HepG2 (cell line): ENCODE results near the gene ATP8A1. TPM values are rescaled to one million over a fixed set of nuclear protein-coding genes. Genes with fewer than 3 reads are reported as not detected.

Experiments used
- ATAC-seq: fragments of 200-7000 bp; cut with Tn5 transposase; 3 replicates; pipeline ENCODE4 v1.9.1; 2020; ENCODE audit warnings: mild to moderate bottlenecking, moderate library complexity
- BruUV-seq: library from RNA; stranded (reverse); fragments of 400-500 nt; replicated peaks from 2 replicates; lab custom pipeline; 2021; lab: Mats Ljungman, UMichigan
- CTCF ChIA-PET: fragments of 300-600 bp; formaldehyde crosslinking; extraction: SDS; loops from one replicate; lab custom pipeline; 2021; ENCODE audit warnings: low total read pairs, inconsistent platforms, low intra/inter-chr PET ratio; lab: Yijun Ruan, JAX
- POLR2A ChIA-PET: fragments of 350-600 bp; sonication (Branson Sonifier 250); formaldehyde crosslinking; loops from one replicate; lab custom pipeline; 2020; ENCODE audit warnings: antibody characterized with exemption, inconsistent platforms; lab: Yijun Ruan, JAX
- DNase-seq: peaks from one replicate; pipeline ENCODE4 v3.0.0-alpha.2; 2015; ENCODE audit warnings: low spot score
- FAIRE-seq: peaks from 3 replicates; lab custom pipeline; 2011; peaks lifted over from hg19 to GRCh38; lab: Jason Lieb, UNC
- H2AFZ ChIP-seq: one replicate; pipeline ENCODE4 v1.6.1; 2011; ENCODE audit warnings: low read length, inconsistent platforms
- H3K27ac ChIP-seq: fragments of 300-600 bp; 3 replicates; pipeline ENCODE4 v1.8.0; 2011; ENCODE audit warnings: mixed run types, mild to moderate bottlenecking, mixed read lengths, low read length, inconsistent platforms; ENCODE audit not compliant: insufficient read depth; ENCODE audit errors: extremely low read length
- H3K27me3 ChIP-seq, 2 experiments: fragments of 200-600 bp in 1 of 2; 2 replicates in 1 of 2; 3 replicates in 1 of 2; pipeline versions ENCODE4 v1.6.0 to v1.8.0; 2011; ENCODE audit warnings: low read length in 2 of 2, mild to moderate bottlenecking in 2 of 2, moderate library complexity in 2 of 2, inconsistent platforms in 1 of 2; ENCODE audit not compliant: insufficient read depth in 2 of 2, control insufficient read depth in 1 of 2
- H3K36me3 ChIP-seq, 2 experiments: fragments of 200-600 bp in 1 of 2; replicated peaks in 1 of 2; 2 replicates in 1 of 2; 3 replicates in 1 of 2; pipeline versions ENCODE4 v1.5.1 to v1.8.0; 2011; ENCODE audit warnings: low read length in 2 of 2, inconsistent platforms in 1 of 2; ENCODE audit not compliant: insufficient read depth in 2 of 2, control insufficient read depth in 1 of 2
- H3K4me1 ChIP-seq: 2 replicates; pipeline ENCODE4 v1.5.1; 2012; ENCODE audit warnings: low read length, inconsistent platforms; ENCODE audit not compliant: insufficient read depth
- H3K4me2 ChIP-seq: 2 replicates; pipeline ENCODE4 v1.6.0; 2011; ENCODE audit warnings: low read depth, low read length, inconsistent platforms
- H3K4me3 ChIP-seq, 3 experiments: fragments of 200-600 bp in 1 of 3; sonication (generic), shearing (Covaris generic) in 1 of 3; replicated peaks in 1 of 3; 2 replicates each; pipeline ENCODE4 v1.5.1; 2011 to 2016; ENCODE audit warnings: low read length in 3 of 3, inconsistent platforms in 2 of 3, low read depth in 2 of 3, mild to moderate bottlenecking in 2 of 3, control low read depth in 1 of 3, mixed read lengths in 1 of 3; ENCODE audit not compliant: insufficient read depth in 1 of 3
- H3K79me2 ChIP-seq: one replicate; pipeline ENCODE4 v1.6.1; 2011; ENCODE audit warnings: low read length, inconsistent platforms; ENCODE audit not compliant: insufficient read depth
- H3K9ac ChIP-seq: 2 replicates; pipeline ENCODE4 v1.6.0; 2011; ENCODE audit warnings: mild to moderate bottlenecking, low read depth, low read length, inconsistent platforms; ENCODE audit not compliant: insufficient read depth
- H3K9me3 ChIP-seq: 2 replicates; pipeline ENCODE4 v1.5.1; 2012; ENCODE audit warnings: mild to moderate bottlenecking, low read length
- H4K20me1 ChIP-seq: 2 replicates; pipeline ENCODE4 v1.6.0; 2011; ENCODE audit warnings: inconsistent platforms, mild to moderate bottlenecking, low read length, moderate library complexity; ENCODE audit not compliant: insufficient read depth
- HNRNPL ChIP-seq: fragments of 200-400 bp; formaldehyde crosslinking; IDR thresholded peaks from 2 replicates; pipeline ENCODE4 v1.6.1; 2017; ENCODE audit warnings: mild to moderate bottlenecking, low read depth, low read length
- KAT2B ChIP-seq: fragments of 150-350 bp; IDR thresholded peaks from 2 replicates; pipeline ENCODE4 v1.6.1; 2014; ENCODE audit warnings: low read depth, low read length, borderline replicate concordance
- KAT8 ChIP-seq: IDR thresholded peaks from 2 replicates; pipeline ENCODE4 v1.6.1; 2016; ENCODE audit warnings: missing genetic modification reagents, missing compliant biosample characterization
- MBD4 ChIP-seq: IDR thresholded peaks from 2 replicates; pipeline ENCODE4 v1.6.1; 2012; ENCODE audit warnings: low read length, inconsistent platforms, borderline replicate concordance
- MED1 ChIP-seq: sonication (generic); formaldehyde crosslinking; IDR thresholded peaks from 2 replicates; pipeline ENCODE4 v1.4.0; 2020; ENCODE audit warnings: missing genetic modification reagents
- MTF1 ChIP-seq: sonication (generic); formaldehyde crosslinking; IDR thresholded peaks from 2 replicates; pipeline ENCODE4 v1.5.0; 2020; ENCODE audit warnings: missing genetic modification reagents
- PLRG1 ChIP-seq: fragments of 450-650 bp; conservative IDR thresholded peaks from 2 replicates; pipeline ENCODE4 v1.6.1; 2016
- PTBP1 ChIP-seq: fragments of 200-400 bp; formaldehyde crosslinking; IDR thresholded peaks from 2 replicates; pipeline ENCODE4 v1.6.1; 2018; ENCODE audit warnings: low read length, low read depth; ENCODE audit not compliant: poor library complexity, severe bottlenecking
- TAF1 ChIP-seq: sonication (generic); formaldehyde crosslinking; IDR thresholded peaks from 2 replicates; pipeline ENCODE4 v1.4.0; 2020; ENCODE audit warnings: missing genetic modification reagents
- TCF7 ChIP-seq: sonication (generic); IDR thresholded peaks from 2 replicates; pipeline ENCODE4 v1.6.1; 2016; ENCODE audit warnings: antibody characterized with exemption, low read depth
- TRIM22 ChIP-seq: fragments of 450-650 bp; IDR thresholded peaks from 2 replicates; pipeline ENCODE4 v1.6.1; 2017
- ZFP36 ChIP-seq: fragments of 150-350 bp; IDR thresholded peaks from 2 replicates; pipeline ENCODE4 v1.6.1; 2018; ENCODE audit warnings: borderline replicate concordance, low read length, low read depth; ENCODE audit not compliant: partially characterized antibody
- ZNF343 ChIP-seq: sonication (generic); formaldehyde crosslinking; IDR thresholded peaks from 2 replicates; pipeline ENCODE4 v1.4.0; 2020; ENCODE audit warnings: mild to moderate bottlenecking, missing genetic modification reagents
- ZNF510 ChIP-seq: sonication (generic); formaldehyde crosslinking; IDR thresholded peaks from 2 replicates; pipeline ENCODE4 v1.4.0; 2020; ENCODE audit warnings: low read depth, mild to moderate bottlenecking, missing genetic modification reagents
- ZNF709 ChIP-seq: sonication (generic); formaldehyde crosslinking; IDR thresholded peaks from 2 replicates; pipeline ENCODE4 v1.5.0; 2020; ENCODE audit warnings: mild to moderate bottlenecking, missing genetic modification reagents
- ZNF724P ChIP-seq: sonication (generic); formaldehyde crosslinking; IDR thresholded peaks from 2 replicates; pipeline ENCODE4 v1.8.0; 2022; ENCODE audit warnings: missing genetic modification reagents, borderline replicate concordance
- WGBS: methylation state at CpG from one replicate; pipeline ENCODE4 v1.1.6; 2017; ENCODE audit warnings: low lambda C conversion rate; 5-methylcytosine and 5-hydroxymethylcytosine counted together
- in situ Hi-C: cut with HindIII; loops from 2 replicates; pipeline ENCODE4 v1.10.0; 2017; ENCODE audit warnings: low pct_unique_long_range_greater_than_20kb; ENCODE audit not compliant: extremely low pct_ligation_motif_present
- intact Hi-C: fragments of 100-400 bp; cut with micrococcal nuclease; formaldehyde crosslinking; loops from one replicate; pipeline ENCODE4 v1.10.0; 2022; ENCODE audit not compliant: unreplicated experiment
- polyA plus RNA-seq, 8 experiments: library from polyadenylated mRNA; depleted of rRNA in 3 of 8; stranded (reverse) in 7 of 8; unstranded in 1 of 8; fragments of >200 nt; fragmentation: Illumina TruSeq in 4 of 8; extraction: Trizol in 4 of 8; gene quantifications; 2 replicates each; pipeline versions ENCODE4 v1.2.1 to v1.2.3, GENCODE V29; 2011 to 2016; ENCODE audit warnings: low read depth in 4 of 8, missing spikeins in 1 of 8, mixed read lengths in 1 of 8; ENCODE audit not compliant: insufficient read depth in 1 of 8
- total RNA-seq, 5 experiments: library from RNA; depleted of rRNA; stranded (reverse); fragments of >200 nt; fragmentation: Illumina TruSeq; extraction: Trizol; gene quantifications; 2 replicates each; pipeline ENCODE4 v1.2.3, GENCODE V29; 2016; ENCODE audit warnings: low read depth in 1 of 5
- TF ChIP-seq, protein P1 (sequence below): sonication (generic); formaldehyde crosslinking; IDR thresholded peaks from 2 replicates; pipeline ENCODE4 v1.5.1; 2020; ENCODE audit warnings: mild to moderate bottlenecking, missing genetic modification reagents, borderline replicate concordance
- TF ChIP-seq, protein P2 (sequence below): sonication (generic); formaldehyde crosslinking; IDR thresholded peaks from 2 replicates; pipeline ENCODE4 v1.8.1; 2022; ENCODE audit warnings: low read depth, mild to moderate bottlenecking, missing genetic modification reagents
- TF ChIP-seq, protein P3 (sequence below): IDR thresholded peaks from 2 replicates; pipeline ENCODE4 v1.6.1; 2016; ENCODE audit warnings: missing compliant biosample characterization, missing genetic modification reagents, borderline replicate concordance

The ATP8A1 gene
- total and polyA plus RNA-seq, 2 of the 13 experiments (the other 11 are each of a cell fraction or from before 2014, with no cell fraction given), result 1.7 to 6.2 TPM

DNA sequence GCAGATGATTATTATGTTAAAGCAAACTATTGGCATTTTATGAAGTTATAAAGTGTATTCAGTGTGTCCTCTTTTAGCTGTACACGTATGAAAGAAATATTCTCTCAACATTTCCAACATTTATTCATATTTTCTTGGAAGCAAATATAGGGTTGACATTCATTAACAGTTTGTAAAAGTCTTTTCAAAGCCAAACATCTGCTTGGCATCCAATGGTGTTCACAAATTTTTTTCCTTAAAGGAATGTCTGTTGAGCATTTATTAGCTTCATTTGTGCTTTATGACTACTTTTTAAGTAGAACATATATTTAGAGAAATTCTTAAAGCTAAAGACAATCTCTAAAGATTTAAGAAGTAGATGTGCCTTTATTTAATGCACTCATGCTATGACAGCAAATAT is 176.6 kb downstream of the ATP8A1 start:
- in situ Hi-C loops, result no loop called here
- DNase-seq, result no peak
- 64% methylated on average over 1 of the region's 1 CpG for WGBS
- Histone ChIP-seq H2AFZ (no peak overlapping the region), H3K4me2 (no peak overlapping the region), H3K27ac (no peak overlapping the region), H3K36me3 (no peaks in the 10 kb centered on the region), H3K9me3 (no peaks in the 10 kb centered on the region), H4K20me1 (no peaks in the 10 kb centered on the region), H3K4me3 (no peak overlapping the region), H3K79me2 (no peaks in the 10 kb centered on the region), H3K27me3 (no peaks in the 10 kb centered on the region), H3K4me1 (no peaks in the 10 kb centered on the region), H3K9ac (no peak overlapping the region)
- no peak for FAIRE-seq
- POLR2A ChIA-PET, result no interaction called here
- ATAC-seq, result no peak
- TF ChIP-seq MBD4 (no peak), MTF1 (CRISPR knock-in tag) (no peak), ZNF724P (CRISPR knock-in tag) (no peak), PLRG1 (no peak), TAF1 (CRISPR knock-in tag) (no peak), KAT8 (CRISPR knock-in tag) (no peak), KAT2B (no peak), HNRNPL (no peak), ZNF510 (CRISPR knock-in tag) (no peak), ZNF343 (no peak), PTBP1 (no peak), TCF7 (no peak), MED1 (CRISPR knock-in tag) (no peak), TRIM22 (no peak), ZFP36 (no peak), ZNF709 (CRISPR knock-in tag) (no peak)
- TF ChIP-seq, protein P1, sequence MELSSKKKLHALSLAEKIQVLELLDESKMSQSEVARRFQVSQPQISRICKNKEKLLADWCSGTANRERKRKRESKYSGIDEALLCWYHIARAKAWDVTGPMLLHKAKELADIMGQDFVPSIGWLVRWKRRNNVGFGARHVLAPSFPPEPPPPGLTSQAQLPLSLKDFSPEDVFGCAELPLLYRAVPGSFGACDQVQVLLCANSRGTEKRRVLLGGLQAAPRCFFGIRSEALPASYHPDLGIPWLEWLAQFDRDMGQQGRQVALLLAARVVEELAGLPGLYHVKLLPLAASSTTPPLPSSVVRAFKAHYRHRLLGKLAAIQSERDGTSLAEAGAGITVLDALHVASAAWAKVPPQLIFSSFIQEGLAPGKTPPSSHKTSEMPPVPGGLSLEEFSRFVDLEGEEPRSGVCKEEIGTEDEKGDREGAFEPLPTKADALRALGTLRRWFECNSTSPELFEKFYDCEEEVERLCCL (CRISPR knock-in tag), result no peak
- TF ChIP-seq, protein P2, sequence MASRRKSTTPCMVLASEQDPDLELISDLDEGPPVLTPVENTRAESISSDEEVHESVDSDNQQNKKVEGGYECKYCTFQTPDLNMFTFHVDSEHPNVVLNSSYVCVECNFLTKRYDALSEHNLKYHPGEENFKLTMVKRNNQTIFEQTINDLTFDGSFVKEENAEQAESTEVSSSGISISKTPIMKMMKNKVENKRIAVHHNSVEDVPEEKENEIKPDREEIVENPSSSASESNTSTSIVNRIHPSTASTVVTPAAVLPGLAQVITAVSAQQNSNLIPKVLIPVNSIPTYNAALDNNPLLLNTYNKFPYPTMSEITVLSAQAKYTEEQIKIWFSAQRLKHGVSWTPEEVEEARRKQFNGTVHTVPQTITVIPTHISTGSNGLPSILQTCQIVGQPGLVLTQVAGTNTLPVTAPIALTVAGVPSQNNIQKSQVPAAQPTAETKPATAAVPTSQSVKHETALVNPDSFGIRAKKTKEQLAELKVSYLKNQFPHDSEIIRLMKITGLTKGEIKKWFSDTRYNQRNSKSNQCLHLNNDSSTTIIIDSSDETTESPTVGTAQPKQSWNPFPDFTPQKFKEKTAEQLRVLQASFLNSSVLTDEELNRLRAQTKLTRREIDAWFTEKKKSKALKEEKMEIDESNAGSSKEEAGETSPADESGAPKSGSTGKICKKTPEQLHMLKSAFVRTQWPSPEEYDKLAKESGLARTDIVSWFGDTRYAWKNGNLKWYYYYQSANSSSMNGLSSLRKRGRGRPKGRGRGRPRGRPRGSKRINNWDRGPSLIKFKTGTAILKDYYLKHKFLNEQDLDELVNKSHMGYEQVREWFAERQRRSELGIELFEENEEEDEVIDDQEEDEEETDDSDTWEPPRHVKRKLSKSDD (CRISPR knock-in tag), result no peak
- TF ChIP-seq, protein P3, sequence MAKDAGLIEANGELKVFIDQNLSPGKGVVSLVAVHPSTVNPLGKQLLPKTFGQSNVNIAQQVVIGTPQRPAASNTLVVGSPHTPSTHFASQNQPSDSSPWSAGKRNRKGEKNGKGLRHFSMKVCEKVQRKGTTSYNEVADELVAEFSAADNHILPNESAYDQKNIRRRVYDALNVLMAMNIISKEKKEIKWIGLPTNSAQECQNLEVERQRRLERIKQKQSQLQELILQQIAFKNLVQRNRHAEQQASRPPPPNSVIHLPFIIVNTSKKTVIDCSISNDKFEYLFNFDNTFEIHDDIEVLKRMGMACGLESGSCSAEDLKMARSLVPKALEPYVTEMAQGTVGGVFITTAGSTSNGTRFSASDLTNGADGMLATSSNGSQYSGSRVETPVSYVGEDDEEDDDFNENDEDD, result no peak
- BruUV-seq, result no TSS peak
- CTCF ChIA-PET, result no interaction called here
- intact Hi-C loops, result no loop called here
